ENCODE results near the gene SERPINH1.

The SERPINH1 gene

GRCh38 chr11:75553182-75553581 lies 8.9 kb upstream of the SERPINH1 start:
- no peak overlapping the region for H3K4me2 ChIP-seq (ENCODE audit: low read length)
- H3K9ac ChIP-seq (ENCODE audit: low read length): no peak overlapping the region
- TF ChIP-seq, protein P1, sequence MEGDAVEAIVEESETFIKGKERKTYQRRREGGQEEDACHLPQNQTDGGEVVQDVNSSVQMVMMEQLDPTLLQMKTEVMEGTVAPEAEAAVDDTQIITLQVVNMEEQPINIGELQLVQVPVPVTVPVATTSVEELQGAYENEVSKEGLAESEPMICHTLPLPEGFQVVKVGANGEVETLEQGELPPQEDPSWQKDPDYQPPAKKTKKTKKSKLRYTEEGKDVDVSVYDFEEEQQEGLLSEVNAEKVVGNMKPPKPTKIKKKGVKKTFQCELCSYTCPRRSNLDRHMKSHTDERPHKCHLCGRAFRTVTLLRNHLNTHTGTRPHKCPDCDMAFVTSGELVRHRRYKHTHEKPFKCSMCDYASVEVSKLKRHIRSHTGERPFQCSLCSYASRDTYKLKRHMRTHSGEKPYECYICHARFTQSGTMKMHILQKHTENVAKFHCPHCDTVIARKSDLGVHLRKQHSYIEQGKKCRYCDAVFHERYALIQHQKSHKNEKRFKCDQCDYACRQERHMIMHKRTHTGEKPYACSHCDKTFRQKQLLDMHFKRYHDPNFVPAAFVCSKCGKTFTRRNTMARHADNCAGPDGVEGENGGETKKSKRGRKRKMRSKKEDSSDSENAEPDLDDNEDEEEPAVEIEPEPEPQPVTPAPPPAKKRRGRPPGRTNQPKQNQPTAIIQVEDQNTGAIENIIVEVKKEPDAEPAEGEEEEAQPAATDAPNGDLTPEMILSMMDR (IDR thresholded peaks at IDR 0.05; ENCODE audit: low read length): no peak
- H3F3A ChIP-seq (ENCODE audit: insufficient read depth, low read length): no peaks in the 10 kb centered on the region
- H3K27ac ChIP-seq (ENCODE audit: low read depth, low read length, poor library complexity, severe bottlenecking): no peak overlapping the region
- H3K9me2 ChIP-seq (ENCODE audit: low read depth, low read length): no peaks in the 10 kb centered on the region
- no peak overlapping the region for H2AFZ ChIP-seq (ENCODE audit: low read length)
- H3K4me3 ChIP-seq (ENCODE audit: low read depth, low read length, poor library complexity, severe bottlenecking): no peak overlapping the region
- H3K79me2 ChIP-seq (ENCODE audit: insufficient read depth, low read length): no peaks in the 10 kb centered on the region
- H4K20me1 ChIP-seq (ENCODE audit: insufficient read depth, low read length): no peaks in the 10 kb centered on the region
- no peaks in the 10 kb centered on the region for H3K36me3 ChIP-seq (ENCODE audit: insufficient read depth, low read length)
- peaks cover 9% of the 10 kb centered on the region; the same call in 1 of the 2 replicates for H3K27me3 ChIP-seq (ENCODE audit: insufficient read depth, low read length)
- no peaks in the 10 kb centered on the region for H3K9me3 ChIP-seq (ENCODE audit: low read length)
- no peaks in the 10 kb centered on the region for H3K4me1 ChIP-seq (ENCODE audit: insufficient read depth, low read length, severe bottlenecking)

- H3F3A ChIP-seq (ENCODE audit: insufficient read depth, low read length): no peaks in the 10 kb centered on the region
- no peak overlapping the region for H3K4me2 ChIP-seq (ENCODE audit: low read length)
- no peaks in the 10 kb centered on the region for H3K9me3 ChIP-seq (ENCODE audit: low read length)
- peaks cover 5% of the 10 kb centered on the region; the same call in 1 of the 2 replicates for H3K27me3 ChIP-seq (ENCODE audit: insufficient read depth, low read length)
- H3K4me3 ChIP-seq (ENCODE audit: low read depth, low read length, poor library complexity, severe bottlenecking): no peak overlapping the region
- no peaks in the 10 kb centered on the region for H3K79me2 ChIP-seq (ENCODE audit: insufficient read depth, low read length)
- no peaks in the 10 kb centered on the region for H3K9me2 ChIP-seq (ENCODE audit: low read depth, low read length)
- no peak overlapping the region for H3K27ac ChIP-seq (ENCODE audit: low read depth, low read length, poor library complexity, severe bottlenecking)
- H2AFZ ChIP-seq (ENCODE audit: low read length): no peak overlapping the region
- H3K36me3 ChIP-seq (ENCODE audit: insufficient read depth, low read length): no peaks in the 10 kb centered on the region
- TF ChIP-seq EZH2 (IDR thresholded peaks at IDR 0.05; ENCODE audit: borderline replicate concordance, low read length): no peak
- TF ChIP-seq, protein P1 (IDR thresholded peaks at IDR 0.05; ENCODE audit: low read length): no peak
- no peak overlapping the region for H3K9ac ChIP-seq (ENCODE audit: low read length)
- no peaks in the 10 kb centered on the region for H4K20me1 ChIP-seq (ENCODE audit: insufficient read depth, low read length)
- H3K4me1 ChIP-seq (ENCODE audit: insufficient read depth, low read length, severe bottlenecking): no peaks in the 10 kb centered on the region
These were observed 8.2 kb upstream of the SERPINH1 start for GRCh38 chr11:75553889-75554257.

DNA sequence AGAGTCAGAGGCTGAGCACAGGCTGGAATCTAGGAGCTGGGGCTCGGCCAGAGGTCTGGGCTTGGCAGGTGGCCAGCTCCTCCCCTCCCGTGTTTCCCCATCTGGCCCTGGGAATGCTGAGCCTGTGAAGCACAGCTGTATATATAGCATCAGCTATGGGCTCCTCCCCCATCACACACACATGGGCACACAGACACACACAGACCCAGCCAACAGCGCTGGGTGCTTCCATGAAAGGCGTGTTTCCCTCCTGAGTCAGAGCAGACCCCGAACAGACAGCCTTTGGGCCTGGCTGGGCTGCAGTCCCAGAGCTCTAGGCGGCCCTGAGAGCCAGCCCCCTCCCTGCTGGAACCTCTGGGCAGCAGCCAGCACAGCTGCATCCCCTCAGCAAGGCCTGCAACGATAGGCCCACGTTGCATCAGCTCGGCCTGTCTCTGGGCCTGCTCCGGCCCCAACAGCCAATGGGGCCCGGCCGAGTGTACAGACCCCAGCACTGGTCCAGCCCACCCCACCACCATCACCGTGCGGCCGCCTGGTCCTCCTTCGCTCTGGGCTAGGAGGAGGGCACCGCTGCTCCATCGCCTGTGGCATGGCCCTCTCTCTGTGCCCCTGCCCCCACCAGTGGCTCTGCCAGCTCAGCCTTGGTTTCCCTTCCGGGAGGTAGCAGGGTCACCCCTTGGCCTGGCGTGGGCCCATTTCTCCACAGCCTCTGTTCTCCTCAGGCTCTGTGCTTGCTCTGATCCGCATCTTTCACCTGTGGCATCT lies 7.6 kb upstream of the SERPINH1 start:
- Histone ChIP-seq H3K27me3 (ENCODE audit: insufficient read depth, low read length) (no peaks in the 10 kb centered on the region; the same call in 1 of the 2 replicates), H3K9ac (ENCODE audit: low read length) (no peak overlapping the region), H3K27ac (ENCODE audit: low read depth, low read length, poor library complexity, severe bottlenecking) (no peak overlapping the region), H3K36me3 (ENCODE audit: insufficient read depth, low read length) (no peaks in the 10 kb centered on the region), H3K4me1 (ENCODE audit: insufficient read depth, low read length, severe bottlenecking) (no peaks in the 10 kb centered on the region), H4K20me1 (ENCODE audit: insufficient read depth, low read length) (no peaks in the 10 kb centered on the region), H3F3A (ENCODE audit: insufficient read depth, low read length) (no peaks in the 10 kb centered on the region), H3K9me3 (ENCODE audit: low read length) (no peaks in the 10 kb centered on the region), H3K4me3 (ENCODE audit: low read depth, low read length, poor library complexity, severe bottlenecking) (no peak overlapping the region), H3K9me2 (ENCODE audit: low read depth, low read length) (no peaks in the 10 kb centered on the region), H2AFZ (ENCODE audit: low read length) (no peak overlapping the region), H3K4me2 (ENCODE audit: low read length) (no peak overlapping the region), H3K79me2 (ENCODE audit: insufficient read depth, low read length) (no peaks in the 10 kb centered on the region)
- TF ChIP-seq, protein P1 (IDR thresholded peaks at IDR 0.05; ENCODE audit: low read length): no peak

Data from OCI-LY1 (cell line).